ENCODE data around the gene DOCK9.

Gene DOCK9

GRCh38 chr13:98893371-98893770 is 84.5 kb downstream of the DOCK9 start:
- no peaks in the 10 kb centered on the region for H3K9me3 ChIP-seq (ENCODE audit: control insufficient read depth in 2 of 2, low read length in 2 of 2)
- no peak overlapping the region for H3K4me3 ChIP-seq (ENCODE audit: low read length in 2 of 2)
- H3K27me3 ChIP-seq (ENCODE audit: control insufficient read depth in 2 of 2, insufficient read depth in 2 of 2, low read length in 2 of 2), result no peaks in the 10 kb centered on the region
- no peaks in the 10 kb centered on the region for H3K4me1 ChIP-seq (ENCODE audit: control insufficient read depth in 2 of 2, insufficient read depth in 2 of 2, low read length in 2 of 2)
- H3K36me3 ChIP-seq (ENCODE audit: control insufficient read depth in 2 of 2, insufficient read depth in 2 of 2, low read length in 2 of 2), result peaks cover 7 to 8% of the 10 kb centered on the region in 2 donors
- no peak overlapping the region for H3K9ac ChIP-seq (ENCODE audit: low read depth in 1 of 2, low read length in 2 of 2)
- H3K27ac ChIP-seq (ENCODE audit: low read depth in 2 of 2, low read length in 2 of 2), result no peak overlapping the region

GRCh38 chr13:98892821-98893220 is 85.0 kb downstream of the DOCK9 start:
- Histone ChIP-seq H3K4me3 (ENCODE audit: low read length in 2 of 2) (no peak overlapping the region), H3K4me1 (ENCODE audit: control insufficient read depth in 2 of 2, insufficient read depth in 2 of 2, low read length in 2 of 2) (no peaks in the 10 kb centered on the region), H3K36me3 (ENCODE audit: control insufficient read depth in 2 of 2, insufficient read depth in 2 of 2, low read length in 2 of 2) (peaks cover 7 to 11% of the 10 kb centered on the region in 2 donors), H3K27me3 (ENCODE audit: control insufficient read depth in 2 of 2, insufficient read depth in 2 of 2, low read length in 2 of 2) (no peaks in the 10 kb centered on the region), H3K9me3 (ENCODE audit: control insufficient read depth in 2 of 2, low read length in 2 of 2) (no peaks in the 10 kb centered on the region), H3K9ac (ENCODE audit: low read depth in 1 of 2, low read length in 2 of 2) (no peak overlapping the region), H3K27ac (ENCODE audit: low read depth in 2 of 2, low read length in 2 of 2) (no peak overlapping the region)

- Histone ChIP-seq H3K9ac (ENCODE audit: low read depth in 1 of 2, low read length in 2 of 2) (no peak overlapping the region), H3K27me3 (ENCODE audit: control insufficient read depth in 2 of 2, insufficient read depth in 2 of 2, low read length in 2 of 2) (no peaks in the 10 kb centered on the region), H3K4me3 (ENCODE audit: low read length in 2 of 2) (no peak overlapping the region), H3K27ac (ENCODE audit: low read depth in 2 of 2, low read length in 2 of 2) (no peak overlapping the region), H3K9me3 (ENCODE audit: control insufficient read depth in 2 of 2, low read length in 2 of 2) (no peaks in the 10 kb centered on the region), H3K36me3 (ENCODE audit: control insufficient read depth in 2 of 2, insufficient read depth in 2 of 2, low read length in 2 of 2) (peaks cover 7 to 11% of the 10 kb centered on the region in 2 donors), H3K4me1 (ENCODE audit: control insufficient read depth in 2 of 2, insufficient read depth in 2 of 2, low read length in 2 of 2) (no peaks in the 10 kb centered on the region)
Measured at GRCh38 chr13:98892077-98892476, 85.8 kb downstream of the DOCK9 start.

- Histone ChIP-seq H3K4me3 (ENCODE audit: low read length in 2 of 2) (no peak overlapping the region), H3K9me3 (ENCODE audit: control insufficient read depth in 2 of 2, low read length in 2 of 2) (no peaks in the 10 kb centered on the region), H3K36me3 (ENCODE audit: control insufficient read depth in 2 of 2, insufficient read depth in 2 of 2, low read length in 2 of 2) (peaks cover 4 to 13% of the 10 kb centered on the region in 2 donors), H3K9ac (ENCODE audit: low read depth in 1 of 2, low read length in 2 of 2) (no peak overlapping the region), H3K27me3 (ENCODE audit: control insufficient read depth in 2 of 2, insufficient read depth in 2 of 2, low read length in 2 of 2) (no peaks in the 10 kb centered on the region), H3K4me1 (ENCODE audit: control insufficient read depth in 2 of 2, insufficient read depth in 2 of 2, low read length in 2 of 2) (no peaks in the 10 kb centered on the region), H3K27ac (ENCODE audit: low read depth in 2 of 2, low read length in 2 of 2) (no peak overlapping the region)
Measured at GRCh38 chr13:98890925-98891324, 86.9 kb downstream of the DOCK9 start.

GRCh38 chr13:98890186-98890585 is 87.7 kb downstream of the DOCK9 start:
- Histone ChIP-seq H3K4me1 (ENCODE audit: control insufficient read depth in 2 of 2, insufficient read depth in 2 of 2, low read length in 2 of 2) (no peaks in the 10 kb centered on the region), H3K9me3 (ENCODE audit: control insufficient read depth in 2 of 2, low read length in 2 of 2) (no peaks in the 10 kb centered on the region), H3K27ac (ENCODE audit: low read depth in 2 of 2, low read length in 2 of 2) (no peak overlapping the region), H3K4me3 (ENCODE audit: low read length in 2 of 2) (no peak overlapping the region), H3K27me3 (ENCODE audit: control insufficient read depth in 2 of 2, insufficient read depth in 2 of 2, low read length in 2 of 2) (no peaks in the 10 kb centered on the region), H3K9ac (ENCODE audit: low read depth in 1 of 2, low read length in 2 of 2) (no peak overlapping the region), H3K36me3 (ENCODE audit: control insufficient read depth in 2 of 2, insufficient read depth in 2 of 2, low read length in 2 of 2) (peaks cover 3 to 13% of the 10 kb centered on the region in 2 donors)

- Histone ChIP-seq H3K9ac (ENCODE audit: low read depth in 1 of 2, low read length in 2 of 2) (no peak overlapping the region), H3K27ac (ENCODE audit: low read depth in 2 of 2, low read length in 2 of 2) (no peak overlapping the region), H3K36me3 (ENCODE audit: control insufficient read depth in 2 of 2, insufficient read depth in 2 of 2, low read length in 2 of 2) (peaks cover 8 to 19% of the 10 kb centered on the region in 2 donors), H3K4me1 (ENCODE audit: control insufficient read depth in 2 of 2, insufficient read depth in 2 of 2, low read length in 2 of 2) (no peaks in the 10 kb centered on the region), H3K4me3 (ENCODE audit: low read length in 2 of 2) (no peak overlapping the region), H3K9me3 (ENCODE audit: control insufficient read depth in 2 of 2, low read length in 2 of 2) (no peaks in the 10 kb centered on the region), H3K27me3 (ENCODE audit: control insufficient read depth in 2 of 2, insufficient read depth in 2 of 2, low read length in 2 of 2) (no peaks in the 10 kb centered on the region)
Measured at GRCh38 chr13:98889419-98890085, 88.3 kb downstream of the DOCK9 start.

- Histone ChIP-seq H3K36me3 (ENCODE audit: control insufficient read depth in 2 of 2, insufficient read depth in 2 of 2, low read length in 2 of 2) (peaks cover 13 to 23% of the 10 kb centered on the region in 2 donors), H3K9me3 (ENCODE audit: control insufficient read depth in 2 of 2, low read length in 2 of 2) (no peaks in the 10 kb centered on the region), H3K27me3 (ENCODE audit: control insufficient read depth in 2 of 2, insufficient read depth in 2 of 2, low read length in 2 of 2) (no peaks in the 10 kb centered on the region), H3K27ac (ENCODE audit: low read depth in 2 of 2, low read length in 2 of 2) (no peak overlapping the region), H3K4me1 (ENCODE audit: control insufficient read depth in 2 of 2, insufficient read depth in 2 of 2, low read length in 2 of 2) (no peaks in the 10 kb centered on the region), H3K4me3 (ENCODE audit: low read length in 2 of 2) (no peak overlapping the region), H3K9ac (ENCODE audit: low read depth in 1 of 2, low read length in 2 of 2) (no peak overlapping the region)
Measured at GRCh38 chr13:98888890-98889279, 89.0 kb downstream of the DOCK9 start.

GRCh38 chr13:98888222-98888889 is 89.5 kb downstream of the DOCK9 start:
- Histone ChIP-seq H3K4me1 (ENCODE audit: control insufficient read depth in 2 of 2, insufficient read depth in 2 of 2, low read length in 2 of 2) (no peaks in the 10 kb centered on the region), H3K4me3 (ENCODE audit: low read length in 2 of 2) (no peak overlapping the region), H3K27ac (ENCODE audit: low read depth in 2 of 2, low read length in 2 of 2) (no peak overlapping the region), H3K9me3 (ENCODE audit: control insufficient read depth in 2 of 2, low read length in 2 of 2) (no peaks in the 10 kb centered on the region), H3K9ac (ENCODE audit: low read depth in 1 of 2, low read length in 2 of 2) (no peak overlapping the region), H3K36me3 (ENCODE audit: control insufficient read depth in 2 of 2, insufficient read depth in 2 of 2, low read length in 2 of 2) (peaks cover 14 to 23% of the 10 kb centered on the region in 2 donors), H3K27me3 (ENCODE audit: control insufficient read depth in 2 of 2, insufficient read depth in 2 of 2, low read length in 2 of 2) (no peaks in the 10 kb centered on the region)

- H3K36me3 ChIP-seq (ENCODE audit: control insufficient read depth in 2 of 2, insufficient read depth in 2 of 2, low read length in 2 of 2), result peaks cover 26 to 31% of the 10 kb centered on the region in 2 donors
- no peak overlapping the region for H3K27ac ChIP-seq (ENCODE audit: low read depth in 2 of 2, low read length in 2 of 2)
Measured at GRCh38 chr13:98886587-98887230, 91.2 kb downstream of the DOCK9 start.

GRCh38 chr13:98885600-98885999 is 92.3 kb downstream of the DOCK9 start:
- H3K4me3 ChIP-seq (ENCODE audit: low read length in 2 of 2), result no peak overlapping the region
- H3K27me3 ChIP-seq (ENCODE audit: control insufficient read depth in 2 of 2, insufficient read depth in 2 of 2, low read length in 2 of 2), result no peaks in the 10 kb centered on the region
- no peak overlapping the region for H3K27ac ChIP-seq (ENCODE audit: low read depth in 2 of 2, low read length in 2 of 2)
- H3K36me3 ChIP-seq (ENCODE audit: control insufficient read depth in 2 of 2, insufficient read depth in 2 of 2, low read length in 2 of 2), result peaks cover 34 to 38% of the 10 kb centered on the region in 2 donors
- H3K9me3 ChIP-seq (ENCODE audit: control insufficient read depth in 2 of 2, low read length in 2 of 2), result no peaks in the 10 kb centered on the region
- H3K4me1 ChIP-seq (ENCODE audit: control insufficient read depth in 2 of 2, insufficient read depth in 2 of 2, low read length in 2 of 2), result no peaks in the 10 kb centered on the region
- no peak overlapping the region for H3K9ac ChIP-seq (ENCODE audit: low read depth in 1 of 2, low read length in 2 of 2)

More at GRCh38 chr13:98886587-98887230, 91.2 kb downstream of the DOCK9 start:
- no peaks in the 10 kb centered on the region for H3K27me3 ChIP-seq (ENCODE audit: control insufficient read depth in 2 of 2, insufficient read depth in 2 of 2, low read length in 2 of 2)
- no peak overlapping the region for H3K9ac ChIP-seq (ENCODE audit: low read depth in 1 of 2, low read length in 2 of 2)
- no peaks in the 10 kb centered on the region for H3K9me3 ChIP-seq (ENCODE audit: control insufficient read depth in 2 of 2, low read length in 2 of 2)
- no peak overlapping the region for H3K4me3 ChIP-seq (ENCODE audit: low read length in 2 of 2)
- no peaks in the 10 kb centered on the region for H3K4me1 ChIP-seq (ENCODE audit: control insufficient read depth in 2 of 2, insufficient read depth in 2 of 2, low read length in 2 of 2)
